ENCODE measurements around the gene OTOP3.

DNA sequence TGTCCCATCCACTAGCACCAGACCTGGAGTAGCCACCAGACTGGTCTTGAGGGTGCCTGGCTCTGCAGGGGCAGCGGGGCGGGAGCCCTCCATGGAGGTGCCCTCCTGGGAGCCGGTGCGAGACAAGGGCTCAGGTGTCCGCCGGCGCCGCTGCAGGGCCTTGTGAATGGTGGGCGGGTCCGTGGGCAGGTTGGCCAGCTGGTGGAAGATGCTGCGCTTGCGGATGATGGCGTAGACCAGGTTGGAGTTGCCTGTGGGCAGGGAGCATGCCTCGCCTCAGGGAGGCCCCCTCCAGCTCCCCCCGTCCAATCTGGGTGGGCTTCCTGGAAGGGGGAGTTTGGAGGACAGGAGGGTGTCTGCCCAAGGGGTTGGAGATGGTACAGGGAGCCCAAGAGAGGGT lies 18.4 kb downstream of the OTOP3 start:
- TF ChIP-seq, protein P1, sequence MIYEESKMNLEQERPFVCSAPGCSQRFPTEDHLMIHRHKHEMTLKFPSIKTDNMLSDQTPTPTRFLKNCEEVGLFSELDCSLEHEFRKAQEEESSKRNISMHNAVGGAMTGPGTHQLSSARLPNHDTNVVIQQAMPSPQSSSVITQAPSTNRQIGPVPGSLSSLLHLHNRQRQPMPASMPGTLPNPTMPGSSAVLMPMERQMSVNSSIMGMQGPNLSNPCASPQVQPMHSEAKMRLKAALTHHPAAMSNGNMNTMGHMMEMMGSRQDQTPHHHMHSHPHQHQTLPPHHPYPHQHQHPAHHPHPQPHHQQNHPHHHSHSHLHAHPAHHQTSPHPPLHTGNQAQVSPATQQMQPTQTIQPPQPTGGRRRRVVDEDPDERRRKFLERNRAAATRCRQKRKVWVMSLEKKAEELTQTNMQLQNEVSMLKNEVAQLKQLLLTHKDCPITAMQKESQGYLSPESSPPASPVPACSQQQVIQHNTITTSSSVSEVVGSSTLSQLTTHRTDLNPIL (CRISPR knock-in tag; IDR thresholded peaks at IDR 0.05; ENCODE audit: low read depth), result no peak
- TF ChIP-seq, protein P2, sequence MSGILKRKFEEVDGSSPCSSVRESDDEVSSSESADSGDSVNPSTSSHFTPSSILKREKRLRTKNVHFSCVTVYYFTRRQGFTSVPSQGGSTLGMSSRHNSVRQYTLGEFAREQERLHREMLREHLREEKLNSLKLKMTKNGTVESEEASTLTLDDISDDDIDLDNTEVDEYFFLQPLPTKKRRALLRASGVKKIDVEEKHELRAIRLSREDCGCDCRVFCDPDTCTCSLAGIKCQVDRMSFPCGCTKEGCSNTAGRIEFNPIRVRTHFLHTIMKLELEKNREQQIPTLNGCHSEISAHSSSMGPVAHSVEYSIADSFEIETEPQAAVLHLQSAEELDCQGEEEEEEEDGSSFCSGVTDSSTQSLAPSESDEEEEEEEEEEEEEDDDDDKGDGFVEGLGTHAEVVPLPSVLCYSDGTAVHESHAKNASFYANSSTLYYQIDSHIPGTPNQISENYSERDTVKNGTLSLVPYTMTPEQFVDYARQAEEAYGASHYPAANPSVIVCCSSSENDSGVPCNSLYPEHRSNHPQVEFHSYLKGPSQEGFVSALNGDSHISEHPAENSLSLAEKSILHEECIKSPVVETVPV (CRISPR knock-in tag; IDR thresholded peaks at IDR 0.05), result no peak
- TF ChIP-seq RARB (CRISPR knock-in tag; IDR thresholded peaks at IDR 0.05) (no peak), ZNF70 (CRISPR knock-in tag; IDR thresholded peaks at IDR 0.05) (no peak), ESRRG (CRISPR knock-in tag; IDR thresholded peaks at IDR 0.05) (no peak)
